HepG2 (cell line): ENCODE measurements around the gene SLC29A3. TPM values are rescaled to one million over a fixed set of nuclear protein-coding genes. Genes with fewer than 3 reads are reported as not detected.

ENCODE experiments used
- ESRRA ChIP-seq: sonication (generic); formaldehyde crosslinking; IDR thresholded peaks from 2 replicates; pipeline ENCODE4 v1.5.1; 2020; ENCODE audit warnings: mild to moderate bottlenecking, low read depth, missing genetic modification reagents
- ETV5 ChIP-seq: IDR thresholded peaks from 2 replicates; pipeline ENCODE4 v1.6.1; 2018; ENCODE audit warnings: missing biosample characterization, missing genetic modification reagents, inconsistent platforms, borderline replicate concordance
- FOSL1 ChIP-seq: sonication (generic); formaldehyde crosslinking; IDR thresholded peaks from 2 replicates; pipeline ENCODE4 v1.9.0; 2021; ENCODE audit warnings: missing genetic modification reagents, borderline replicate concordance
- FOXO1 ChIP-seq: sonication (generic); formaldehyde crosslinking; IDR thresholded peaks from 2 replicates; pipeline ENCODE4 v1.4.0; 2020; ENCODE audit warnings: missing genetic modification reagents
- MEIS1 ChIP-seq: sonication (generic); formaldehyde crosslinking; IDR thresholded peaks from 2 replicates; pipeline ENCODE4 v1.9.0; 2021; ENCODE audit warnings: mild to moderate bottlenecking, missing genetic modification reagents, moderate library complexity, borderline replicate concordance
- NFKB2 ChIP-seq: sonication (generic); formaldehyde crosslinking; IDR thresholded peaks from 2 replicates; pipeline ENCODE4 v1.4.0; 2020; ENCODE audit warnings: missing genetic modification reagents, borderline replicate concordance
- RARA ChIP-seq: IDR thresholded peaks from 2 replicates; pipeline ENCODE4 v1.6.1; 2016; ENCODE audit warnings: missing genetic modification reagents, missing compliant biosample characterization
- RFX3 ChIP-seq: IDR thresholded peaks from 2 replicates; pipeline ENCODE4 v1.6.1; 2016; ENCODE audit warnings: missing biosample characterization, missing genetic modification reagents
- RFXAP ChIP-seq: sonication (generic); formaldehyde crosslinking; IDR thresholded peaks from 2 replicates; pipeline ENCODE4 v1.4.0; 2020; ENCODE audit warnings: missing genetic modification reagents, borderline replicate concordance
- SMAD1 ChIP-seq: sonication (generic); formaldehyde crosslinking; IDR thresholded peaks from 2 replicates; pipeline ENCODE4 v1.4.0; 2020; ENCODE audit warnings: missing genetic modification reagents, low read depth, mild to moderate bottlenecking, borderline replicate concordance
- SMYD3 ChIP-seq: sonication (generic); formaldehyde crosslinking; IDR thresholded peaks from 2 replicates; pipeline ENCODE4 v1.8.1; 2023; ENCODE audit warnings: mild to moderate bottlenecking, missing genetic modification reagents
- SP5 ChIP-seq: IDR thresholded peaks from 2 replicates; pipeline ENCODE4 v1.6.1; 2016; ENCODE audit warnings: low read depth, borderline replicate concordance
- TAF1 ChIP-seq: sonication (generic); formaldehyde crosslinking; IDR thresholded peaks from 2 replicates; pipeline ENCODE4 v1.4.0; 2020; ENCODE audit warnings: missing genetic modification reagents
- ZKSCAN5 ChIP-seq: sonication (generic); formaldehyde crosslinking; IDR thresholded peaks from 2 replicates; pipeline ENCODE4 v1.5.1; 2020; ENCODE audit warnings: mild to moderate bottlenecking, missing genetic modification reagents
- ZNF274 ChIP-seq: sonication (generic); formaldehyde crosslinking; IDR thresholded peaks from 2 replicates; pipeline ENCODE4 v1.5.1; 2020; ENCODE audit warnings: mild to moderate bottlenecking, missing genetic modification reagents
- ZNF275 ChIP-seq: sonication (generic); formaldehyde crosslinking; IDR thresholded peaks from 2 replicates; pipeline ENCODE4 v1.8.0; 2022; ENCODE audit warnings: missing genetic modification reagents, mild to moderate bottlenecking, inconsistent platforms, borderline replicate concordance
- ZNF460 ChIP-seq: sonication (generic); formaldehyde crosslinking; IDR thresholded peaks from 2 replicates; pipeline ENCODE4 v1.5.1; 2020; ENCODE audit warnings: missing genetic modification reagents, mild to moderate bottlenecking, borderline replicate concordance
- ZNF484 ChIP-seq: sonication (generic); formaldehyde crosslinking; IDR thresholded peaks from 2 replicates; pipeline ENCODE4 v1.5.1; 2020; ENCODE audit warnings: mild to moderate bottlenecking, low read depth, missing genetic modification reagents, borderline replicate concordance
- ZNF563 ChIP-seq: sonication (generic); formaldehyde crosslinking; IDR thresholded peaks from 2 replicates; pipeline ENCODE4 v1.8.0; 2022; ENCODE audit warnings: mild to moderate bottlenecking, moderate library complexity, missing genetic modification reagents
- ZNF569 ChIP-seq: sonication (generic); formaldehyde crosslinking; IDR thresholded peaks from 2 replicates; pipeline ENCODE4 v1.5.0; 2020; ENCODE audit warnings: mild to moderate bottlenecking, missing genetic modification reagents, moderate library complexity, borderline replicate concordance
- ZNF597 ChIP-seq: sonication (generic); formaldehyde crosslinking; IDR thresholded peaks from 2 replicates; pipeline ENCODE4 v1.5.0; 2020; ENCODE audit warnings: missing genetic modification reagents
- polyA plus RNA-seq, 8 experiments: library from polyadenylated mRNA; depleted of rRNA in 3 of 8; stranded (reverse) in 7 of 8; unstranded in 1 of 8; fragments of >200 nt; fragmentation: Illumina TruSeq in 4 of 8; extraction: Trizol in 4 of 8; gene quantifications; 2 replicates each; pipeline versions ENCODE4 v1.2.1 to v1.2.3, GENCODE V29; 2011 to 2016; ENCODE audit warnings: low read depth in 4 of 8, missing spikeins in 1 of 8, mixed read lengths in 1 of 8; ENCODE audit not compliant: insufficient read depth in 1 of 8
- total RNA-seq, 5 experiments: library from RNA; depleted of rRNA; stranded (reverse); fragments of >200 nt; fragmentation: Illumina TruSeq; extraction: Trizol; gene quantifications; 2 replicates each; pipeline ENCODE4 v1.2.3, GENCODE V29; 2016; ENCODE audit warnings: low read depth in 1 of 5
- TF ChIP-seq, protein P1 (sequence below): sonication (generic); formaldehyde crosslinking; IDR thresholded peaks from 2 replicates; pipeline ENCODE4 v1.5.0; 2020; ENCODE audit warnings: missing genetic modification reagents
- TF ChIP-seq, protein P2 (sequence below): sonication (generic); formaldehyde crosslinking; IDR thresholded peaks from 2 replicates; pipeline ENCODE4 v1.4.0; 2020; ENCODE audit warnings: missing genetic modification reagents

SLC29A3 gene
- total and polyA plus RNA-seq, 2 of the 13 experiments (the other 11 are each of a cell fraction or from before 2014, with no cell fraction given) = 8.6 to 11.8 TPM

GRCh38 chr10:71319042-71319799 lies at the start of gene SLC29A3 (continued):
- TF ChIP-seq, protein P1, sequence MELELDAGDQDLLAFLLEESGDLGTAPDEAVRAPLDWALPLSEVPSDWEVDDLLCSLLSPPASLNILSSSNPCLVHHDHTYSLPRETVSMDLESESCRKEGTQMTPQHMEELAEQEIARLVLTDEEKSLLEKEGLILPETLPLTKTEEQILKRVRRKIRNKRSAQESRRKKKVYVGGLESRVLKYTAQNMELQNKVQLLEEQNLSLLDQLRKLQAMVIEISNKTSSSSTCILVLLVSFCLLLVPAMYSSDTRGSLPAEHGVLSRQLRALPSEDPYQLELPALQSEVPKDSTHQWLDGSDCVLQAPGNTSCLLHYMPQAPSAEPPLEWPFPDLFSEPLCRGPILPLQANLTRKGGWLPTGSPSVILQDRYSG = 0 out of 2 replicates have a peak, but pooled peaks have one; percentile 26
- TF ChIP-seq, protein P2, sequence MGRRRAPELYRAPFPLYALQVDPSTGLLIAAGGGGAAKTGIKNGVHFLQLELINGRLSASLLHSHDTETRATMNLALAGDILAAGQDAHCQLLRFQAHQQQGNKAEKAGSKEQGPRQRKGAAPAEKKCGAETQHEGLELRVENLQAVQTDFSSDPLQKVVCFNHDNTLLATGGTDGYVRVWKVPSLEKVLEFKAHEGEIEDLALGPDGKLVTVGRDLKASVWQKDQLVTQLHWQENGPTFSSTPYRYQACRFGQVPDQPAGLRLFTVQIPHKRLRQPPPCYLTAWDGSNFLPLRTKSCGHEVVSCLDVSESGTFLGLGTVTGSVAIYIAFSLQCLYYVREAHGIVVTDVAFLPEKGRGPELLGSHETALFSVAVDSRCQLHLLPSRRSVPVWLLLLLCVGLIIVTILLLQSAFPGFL = no peak
- peak; percentile 13; the same call in 1 of the 2 replicates for TF ChIP-seq FOSL1 (CRISPR knock-in tag)
- peak; percentile 19; the same call in 1 of the 2 replicates for TF ChIP-seq NFKB2
- TF ChIP-seq ZNF569 (CRISPR knock-in tag) = no peak
- peak; percentile 63; the same call in 1 of the 2 replicates for TF ChIP-seq ZNF274
- TF ChIP-seq ZKSCAN5 (CRISPR knock-in tag) = no peak
- peak; percentile 51; the same call in 1 of the 2 replicates for TF ChIP-seq TAF1 (CRISPR knock-in tag)
- TF ChIP-seq SMYD3 = no peak
- no peak for TF ChIP-seq ZNF484 (CRISPR knock-in tag)
- TF ChIP-seq ETV5 = no peak; the same call in 1 of the 2 replicates
- no peak for TF ChIP-seq RFX3
- TF ChIP-seq ZNF460 = no peak
- TF ChIP-seq SMAD1 (CRISPR knock-in tag) = peak; percentile 31; the same call in 1 of the 2 replicates
- no peak; the same call in 1 of the 2 replicates for TF ChIP-seq ESRRA (CRISPR knock-in tag)
- no peak for TF ChIP-seq MEIS1 (CRISPR knock-in tag)
- TF ChIP-seq ZNF597 (CRISPR knock-in tag) = no peak
- TF ChIP-seq ZNF275 (CRISPR knock-in tag) = no peak; the same call in 1 of the 2 replicates
- TF ChIP-seq RARA (CRISPR knock-in tag) = no peak; the same call in 1 of the 2 replicates
- peak; percentile 96 for TF ChIP-seq FOXO1
- TF ChIP-seq RFXAP (CRISPR knock-in tag) = no peak
- peak; percentile 57 for TF ChIP-seq SP5
- TF ChIP-seq ZNF563 (CRISPR knock-in tag) = peak; percentile 55; the same call in 1 of the 2 replicates
